Iris pigment epithelial cell (primary cell): Measurements from ENCODE around the gene ANXA5.
A peak's percentile ranks its signal among the peaks of the same experiment; 100 is the strongest.
"Not testable (repeated sequence)": the region's sequence is repeated elsewhere in the genome, so short reads cannot be mapped to it uniquely, and the experiment has no call there.

Source experiments
- DNase-seq: peaks from one replicate; pipeline ENCODE4 v3.0.0-alpha.2; 2011; ENCODE audit warnings: low read depth

The ANXA5 gene

DNA sequence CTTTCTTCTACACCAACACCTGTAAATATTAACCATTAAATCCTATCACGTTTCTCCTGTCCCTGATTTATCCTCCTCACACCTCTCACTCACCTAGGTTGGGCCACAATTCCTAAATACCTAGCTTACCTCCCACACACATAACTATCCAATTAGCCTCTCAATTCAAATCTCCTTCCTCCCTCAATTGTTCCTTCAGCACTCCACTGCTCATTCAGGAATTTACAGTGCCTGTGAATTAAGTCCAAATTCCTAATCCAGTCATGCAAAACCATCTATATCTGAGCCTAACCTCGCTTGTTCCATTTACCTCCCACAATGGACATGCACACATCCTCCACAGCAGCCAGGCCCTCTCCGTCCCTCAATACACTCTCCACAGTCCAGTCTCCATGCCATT is 17.5 kb downstream of the ANXA5 start:
- no peak for DNase-seq

DNA sequence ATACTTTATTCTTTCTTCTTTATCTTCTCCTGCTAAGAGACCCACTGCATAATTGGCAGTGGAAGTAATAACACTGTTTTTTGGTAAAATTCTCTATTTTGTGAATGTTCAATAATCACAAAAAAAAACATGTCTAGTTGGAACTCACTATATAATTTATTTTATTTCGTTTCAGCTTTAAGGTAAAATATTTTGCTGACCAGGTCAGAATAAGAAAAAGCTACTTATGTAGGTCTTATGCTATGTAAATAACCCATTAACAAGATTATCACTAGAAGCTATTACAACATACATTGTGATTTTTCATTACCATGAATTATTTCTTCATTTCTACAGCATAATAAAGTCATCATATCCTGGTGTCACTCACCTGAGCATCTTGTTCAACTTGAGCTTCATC is 19.3 kb downstream of the ANXA5 start:
- no peak for DNase-seq

DNA sequence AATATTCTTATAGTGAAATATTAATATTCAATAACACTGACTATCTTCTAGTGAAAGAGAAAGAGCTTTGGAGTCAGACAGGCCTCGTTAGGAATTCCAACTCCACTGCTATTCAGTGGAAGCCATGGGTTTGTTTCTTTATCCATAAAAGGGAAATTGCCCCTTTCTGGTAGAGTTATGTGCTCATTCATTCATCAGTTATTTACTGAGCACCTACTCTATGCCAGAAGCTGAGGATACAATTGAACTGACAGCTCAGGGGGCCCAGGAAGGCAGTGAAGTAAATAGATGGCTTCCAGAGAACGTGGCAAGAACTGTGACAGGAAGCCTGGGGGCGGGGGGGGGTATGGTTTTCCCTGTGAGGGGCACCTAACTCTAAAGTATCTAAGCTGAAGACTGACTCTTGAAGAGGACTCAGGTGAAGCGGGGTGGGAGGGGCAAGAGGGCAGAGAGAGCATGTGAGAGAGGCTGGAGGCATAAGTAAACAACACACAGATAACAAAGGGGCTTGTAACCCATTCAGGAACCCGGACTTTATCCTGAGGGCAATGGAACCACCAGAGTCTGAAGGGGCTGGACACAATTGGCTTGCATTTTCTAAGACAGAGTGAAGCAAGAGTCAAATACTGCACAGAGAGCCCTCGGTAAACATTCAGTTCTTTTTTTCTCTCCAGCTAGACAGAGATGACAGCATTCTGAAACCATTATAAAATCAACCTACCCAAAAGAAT is 20.3 kb downstream of the ANXA5 start:
- DNase-seq = no peak

DNA sequence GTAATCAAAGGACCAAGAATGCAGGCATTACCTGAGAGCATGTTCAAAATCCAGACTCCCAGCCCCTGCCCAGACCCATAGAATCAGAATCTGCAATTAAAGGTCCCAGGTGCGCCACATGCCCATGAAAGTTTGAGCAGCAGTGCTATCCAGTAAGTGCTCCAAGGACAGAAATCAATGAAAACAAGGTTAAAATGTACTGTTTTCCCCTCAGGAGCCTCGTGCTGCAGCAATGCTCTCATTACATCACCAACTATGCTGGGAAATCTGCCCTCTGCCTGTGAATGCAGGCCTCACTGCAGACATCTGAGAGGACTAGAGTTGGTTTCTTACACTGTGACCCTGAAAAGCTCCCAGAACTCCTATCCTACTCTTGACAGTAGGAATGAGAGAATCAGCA is 21.1 kb downstream of the ANXA5 start:
- peak; percentile 87 for DNase-seq

DNA sequence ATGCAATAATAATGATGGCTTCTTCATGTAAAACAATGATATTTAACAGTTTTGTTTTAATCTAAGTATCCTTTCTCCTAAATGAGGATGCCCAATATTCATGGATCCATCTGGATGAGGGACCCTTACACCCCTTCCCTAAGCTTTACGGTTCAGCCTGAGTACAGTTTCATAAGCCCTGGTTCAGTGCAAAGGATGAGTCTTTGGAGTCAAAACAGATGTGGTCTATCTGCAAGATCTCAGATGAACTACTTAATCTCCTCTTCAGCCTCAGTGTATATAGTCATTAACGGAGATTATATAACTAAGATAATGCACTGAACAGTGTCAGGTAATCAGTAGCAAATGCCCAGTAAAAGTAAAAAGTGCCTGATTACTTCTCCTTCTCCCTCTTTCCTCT is 22.1 kb downstream of the ANXA5 start:
- DNase-seq = no peak

DNA sequence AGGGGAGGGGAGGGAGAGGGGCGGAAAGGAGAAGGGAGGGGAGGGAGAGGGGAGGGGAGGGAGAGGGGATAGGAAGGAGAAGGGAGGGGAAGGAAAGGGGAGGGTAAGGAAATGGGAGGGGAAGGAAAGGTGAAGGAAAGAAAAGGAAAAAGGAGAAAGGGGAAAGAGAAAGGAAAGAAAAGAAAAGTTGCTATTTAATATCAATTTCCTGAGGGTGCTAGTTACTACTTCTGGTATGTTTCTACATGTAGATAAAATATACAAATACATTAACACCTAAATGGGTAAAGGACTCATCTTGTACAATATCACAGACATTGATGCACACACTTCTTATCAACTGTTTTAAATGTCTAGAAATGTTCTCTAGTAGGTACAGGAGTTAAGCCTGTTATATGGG is 22.6 kb downstream of the ANXA5 start:
- DNase-seq = no peak

DNA sequence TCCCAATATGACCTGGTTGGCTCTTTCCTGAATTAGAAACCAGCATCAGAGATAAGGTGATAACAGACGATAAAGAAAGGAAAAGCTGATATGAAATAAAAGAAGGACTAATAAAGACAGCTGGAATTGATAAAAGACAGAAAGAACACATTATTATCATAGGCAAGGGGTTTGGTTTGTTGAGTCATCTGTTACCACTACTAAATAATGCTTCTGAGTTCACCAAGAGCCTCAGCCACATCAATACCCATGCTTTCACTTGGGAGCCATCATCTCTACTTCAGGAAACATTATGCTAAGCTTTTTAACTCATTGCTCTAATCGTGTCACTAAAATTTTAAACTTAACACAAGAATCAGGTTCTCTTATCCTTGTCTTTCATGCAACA is 27.6 kb downstream of the ANXA5 start:
- peak; percentile 55 for DNase-seq

DNA sequence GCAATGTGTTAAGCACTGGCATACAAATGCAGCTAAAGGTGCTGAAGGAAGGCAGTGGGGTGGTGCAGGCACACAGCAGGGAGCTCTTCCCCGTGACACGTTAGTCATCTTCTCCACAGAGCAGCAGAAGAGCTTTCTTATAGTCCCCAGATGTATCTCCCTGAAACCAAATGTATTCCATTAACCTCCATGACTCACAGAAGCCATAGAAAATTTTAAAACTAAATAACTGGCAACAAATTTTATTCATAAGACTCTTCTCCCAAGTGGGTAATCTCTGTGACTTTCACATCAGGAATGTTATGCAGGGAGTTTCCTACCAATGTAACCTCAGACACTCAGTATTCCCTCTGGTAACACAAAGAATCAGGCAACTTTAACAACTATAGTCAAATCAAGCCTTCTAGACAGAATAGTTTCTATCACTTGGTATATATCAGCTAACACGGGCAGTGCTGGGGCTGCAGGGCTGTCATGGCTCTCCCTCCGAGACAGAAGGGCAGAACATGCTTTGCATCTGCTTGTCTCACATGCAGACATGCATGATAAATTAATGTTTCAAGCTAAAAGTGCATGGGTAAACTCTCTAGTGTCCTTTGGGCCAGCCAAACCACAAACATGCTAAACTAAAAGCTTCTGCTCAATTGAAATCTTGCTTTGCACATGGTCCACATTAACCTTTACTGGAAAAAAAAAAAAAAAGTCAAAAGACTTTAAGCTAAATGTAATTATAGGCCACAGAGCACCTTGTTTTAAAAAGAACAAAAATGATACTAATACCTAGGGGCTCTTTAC is 28.2 kb downstream of the ANXA5 start:
- DNase-seq = peak; percentile 93

DNA sequence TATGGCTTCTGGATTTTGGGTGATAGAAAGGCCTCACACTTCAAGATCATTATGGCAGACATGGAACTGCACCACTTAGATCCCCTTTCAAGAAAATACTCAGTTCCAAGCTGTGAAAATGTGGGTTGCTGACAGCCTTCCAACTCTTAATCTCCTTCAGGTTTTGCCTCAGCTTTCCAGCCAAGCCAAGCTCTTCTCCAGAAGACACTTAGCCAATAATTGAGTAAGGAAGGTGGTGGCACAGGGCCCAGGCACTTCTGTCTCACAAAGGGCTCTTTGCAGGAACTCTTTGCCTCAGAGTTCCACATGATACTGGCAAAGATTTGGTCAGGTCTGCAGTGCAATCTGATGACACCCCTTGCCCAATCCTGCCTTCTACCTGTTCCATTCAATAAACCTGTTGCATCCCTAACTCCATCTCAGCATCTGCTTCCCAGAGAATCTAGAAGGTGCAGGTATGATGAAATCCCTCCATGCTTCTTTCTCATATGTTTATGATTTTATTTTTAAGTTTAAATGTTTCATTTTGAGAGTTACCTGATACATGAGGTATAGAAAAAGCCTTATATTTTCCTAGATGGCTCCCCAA is 30.6 kb downstream of the ANXA5 start:
- DNase-seq = no peak

DNA sequence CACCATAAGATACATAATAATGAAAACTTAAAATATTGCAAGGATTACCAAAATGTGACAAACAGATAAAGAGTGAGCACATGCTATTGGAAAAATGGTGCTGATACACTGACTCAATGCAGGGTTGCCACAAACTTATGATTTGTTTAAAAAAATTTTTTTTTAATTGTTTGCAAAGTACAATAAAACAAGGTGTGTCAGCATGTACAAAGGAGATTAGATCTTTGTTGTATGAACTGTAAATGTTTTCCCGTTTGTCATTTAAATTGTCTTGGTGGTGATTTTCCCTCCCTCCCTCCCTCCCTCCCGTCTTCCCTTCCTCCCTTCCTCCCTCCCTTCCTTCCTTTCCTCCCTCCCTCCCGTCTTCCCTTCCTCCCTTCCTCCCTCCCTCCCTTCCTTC is 31.4 kb downstream of the ANXA5 start:
- no peak for DNase-seq

DNA sequence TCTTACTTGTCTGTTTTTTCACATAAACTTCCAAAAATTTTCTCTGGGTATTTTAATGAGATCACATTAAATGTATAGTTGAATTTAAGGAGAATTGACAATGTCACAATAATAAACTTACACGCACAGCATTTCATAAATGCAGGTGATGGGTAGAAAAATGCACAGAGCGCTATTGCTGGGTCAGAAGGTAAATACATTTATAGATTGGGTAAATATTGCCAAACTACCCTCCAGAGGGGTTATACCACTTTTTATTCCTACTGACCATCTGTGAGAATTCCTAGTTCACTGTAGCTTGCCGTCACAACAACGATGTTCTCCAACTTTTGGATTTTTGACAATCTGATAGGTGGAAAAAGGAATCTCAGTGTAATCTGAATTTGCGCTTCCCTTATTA is 34.6 kb downstream of the ANXA5 start:
- no peak for DNase-seq

DNA sequence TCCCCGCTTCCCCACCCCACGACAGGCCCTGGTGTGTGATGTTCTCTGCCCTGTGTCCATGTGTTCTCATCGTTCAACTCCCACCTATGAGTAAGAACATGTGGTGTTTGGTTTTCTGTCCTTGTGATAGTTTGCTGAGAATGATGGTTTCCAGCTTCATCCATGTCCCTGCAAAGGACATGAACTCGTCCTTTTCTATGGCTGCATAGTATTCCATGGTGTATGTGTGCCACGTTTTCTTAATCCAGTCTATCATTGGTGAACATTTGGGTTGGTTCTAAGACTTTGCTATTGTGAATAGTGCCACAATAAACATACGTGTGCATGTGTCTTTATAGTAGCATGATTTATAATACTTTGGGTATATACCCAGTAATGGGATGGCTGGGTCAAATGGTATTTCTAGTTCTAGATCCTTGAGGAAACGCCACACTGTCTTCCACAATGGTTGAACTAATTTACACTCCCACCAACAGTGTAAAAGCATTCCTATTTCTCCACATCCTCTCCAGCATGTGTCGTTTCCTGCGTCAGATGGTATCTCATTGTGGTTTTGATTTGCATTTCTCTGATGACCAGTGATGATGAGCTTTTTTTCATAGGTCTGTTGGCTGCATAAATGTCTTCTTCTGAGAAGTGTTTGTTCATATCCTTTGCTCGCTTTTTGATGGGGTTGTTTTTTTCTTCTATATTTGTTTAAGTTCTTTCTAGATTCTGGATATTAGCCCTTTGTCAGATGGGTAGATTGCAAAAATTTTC is 36.4 kb downstream of the ANXA5 start:
- DNase-seq = not testable (repeated sequence)

DNA sequence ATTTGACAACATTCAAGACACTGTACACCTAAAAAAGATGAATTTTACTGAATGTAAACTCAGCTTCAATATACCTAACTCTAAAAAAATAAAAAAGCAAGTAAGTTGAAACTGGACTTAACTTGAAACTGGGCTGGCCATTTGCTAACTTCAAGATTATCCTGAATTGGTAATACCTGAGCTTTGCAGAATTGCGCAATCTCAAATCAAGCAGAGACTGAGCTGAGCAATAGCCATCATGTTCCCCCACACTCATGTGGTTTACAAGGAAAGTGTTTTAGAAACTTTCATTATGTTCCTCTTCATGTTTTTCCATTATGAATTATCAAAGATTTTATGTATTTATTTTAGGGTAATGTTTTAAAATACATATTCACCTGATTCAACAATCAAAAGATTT is 38.7 kb downstream of the ANXA5 start:
- DNase-seq = no peak

DNA sequence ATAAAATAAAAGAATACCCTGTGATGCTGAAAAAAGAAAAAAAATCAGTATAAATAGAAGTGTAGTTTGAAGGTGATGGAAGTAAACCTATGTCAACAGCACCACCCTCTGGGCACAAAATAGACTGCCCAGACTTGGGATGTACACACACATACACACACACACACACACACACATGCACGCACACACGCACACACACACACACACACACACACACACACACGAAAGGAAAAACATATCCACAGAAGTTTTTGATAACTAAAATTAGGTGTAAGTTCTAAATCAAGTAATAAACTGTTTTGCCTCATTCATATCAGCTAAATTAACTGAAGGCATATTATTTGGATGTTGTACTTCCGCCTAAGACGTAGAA is 40.5 kb downstream of the ANXA5 start:
- DNase-seq = peak; percentile 84

DNA sequence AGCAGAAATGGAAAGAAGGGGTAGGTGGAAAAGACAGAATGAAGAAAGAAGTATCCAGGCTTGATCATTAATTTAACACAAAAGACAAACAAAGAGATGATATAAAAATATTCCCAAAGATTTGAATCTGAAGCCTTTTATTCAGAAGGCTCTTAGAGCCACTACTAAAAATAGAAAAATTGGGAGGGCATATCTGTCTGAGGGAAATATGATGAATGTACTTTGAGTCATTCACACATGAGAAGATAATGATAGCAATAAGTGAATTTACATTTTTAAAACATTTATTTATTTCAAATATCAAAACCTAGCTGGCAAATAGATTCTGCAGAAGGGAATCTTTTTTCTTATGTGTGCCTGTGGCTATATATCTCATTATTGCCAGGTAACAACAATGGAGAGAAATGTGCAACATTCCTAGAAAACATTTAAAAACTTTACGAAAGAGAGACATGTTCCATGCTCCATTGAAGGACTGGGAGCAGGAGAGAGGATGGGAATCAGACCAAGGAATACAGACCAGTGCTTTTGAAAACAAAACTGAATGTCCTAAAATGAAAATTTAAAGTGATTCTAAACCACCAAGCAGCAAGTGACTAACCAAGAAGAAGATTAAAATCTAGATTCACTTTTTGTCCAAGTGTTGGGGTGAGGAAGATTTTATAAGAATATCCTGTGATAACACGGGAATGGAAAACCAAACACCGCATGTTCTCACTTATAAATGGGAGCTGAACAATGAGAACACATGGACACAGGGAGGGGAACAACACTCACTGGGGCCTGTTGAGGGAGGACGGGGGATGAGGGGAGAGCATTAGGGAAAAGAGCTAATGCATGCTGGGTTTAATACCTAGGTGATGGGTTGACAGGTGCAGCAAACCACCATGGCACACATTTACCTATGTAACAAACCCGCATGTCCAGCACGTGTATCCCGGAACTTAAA is 41.2 kb downstream of the ANXA5 start:
- DNase-seq = no peak

DNA sequence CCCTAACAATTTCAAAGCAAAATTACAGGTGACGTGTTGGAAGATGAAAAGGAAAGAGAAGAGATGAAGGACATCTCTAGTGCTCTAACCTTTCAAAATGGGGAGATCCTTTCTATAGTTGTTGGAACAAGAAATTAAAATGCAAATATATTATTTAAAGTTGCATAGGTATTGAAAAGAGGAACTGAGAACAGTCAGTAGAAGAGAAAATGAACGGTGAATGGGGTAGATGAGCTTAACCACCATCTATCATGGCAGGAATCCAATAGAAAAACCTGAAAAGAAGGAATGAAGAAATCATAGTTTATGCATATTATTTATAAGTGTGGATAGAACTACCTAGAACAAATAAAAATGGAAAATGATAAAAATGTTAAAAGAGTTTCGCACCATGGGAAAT is 42.0 kb downstream of the ANXA5 start:
- DNase-seq = no peak

DNA sequence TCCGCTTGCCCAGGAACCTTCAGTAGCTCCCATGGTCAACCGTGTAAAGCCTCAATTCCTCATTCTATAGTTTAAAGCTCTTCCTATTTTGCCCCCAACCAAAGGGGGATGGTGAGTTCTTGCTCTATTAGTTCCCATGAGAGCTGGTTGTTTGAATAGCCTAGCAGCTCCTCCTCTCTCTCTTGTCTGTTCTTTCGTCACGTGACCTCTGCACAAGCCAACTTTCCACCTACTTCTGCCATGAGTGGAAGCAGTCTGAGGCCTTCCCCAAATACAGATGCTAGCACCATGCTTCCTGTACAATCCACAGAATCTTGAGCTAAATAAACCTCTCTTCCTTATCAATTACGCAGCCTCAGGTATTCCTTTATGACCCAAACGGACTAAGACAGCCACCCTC is 42.8 kb downstream of the ANXA5 start:
- no peak for DNase-seq

DNA sequence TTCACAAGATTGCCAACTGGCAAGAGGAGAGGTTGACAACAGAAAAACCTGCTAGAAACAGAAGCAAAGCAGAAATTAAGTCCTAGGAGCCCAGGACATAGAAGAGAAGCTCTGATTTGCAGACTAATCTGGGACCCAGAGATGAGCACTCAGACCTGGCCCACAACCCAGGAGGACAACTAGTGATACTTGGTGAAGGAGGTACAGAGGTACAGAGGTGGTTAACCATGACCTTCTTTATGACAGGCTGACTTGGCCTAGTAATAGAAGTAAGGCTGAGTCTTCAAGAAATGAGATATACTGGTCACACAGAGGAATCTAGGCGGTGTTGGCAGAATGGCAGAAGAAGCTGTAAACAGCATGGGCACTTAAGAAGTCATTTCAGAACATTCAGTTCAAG is 43.6 kb downstream of the ANXA5 start:
- no peak for DNase-seq

DNA sequence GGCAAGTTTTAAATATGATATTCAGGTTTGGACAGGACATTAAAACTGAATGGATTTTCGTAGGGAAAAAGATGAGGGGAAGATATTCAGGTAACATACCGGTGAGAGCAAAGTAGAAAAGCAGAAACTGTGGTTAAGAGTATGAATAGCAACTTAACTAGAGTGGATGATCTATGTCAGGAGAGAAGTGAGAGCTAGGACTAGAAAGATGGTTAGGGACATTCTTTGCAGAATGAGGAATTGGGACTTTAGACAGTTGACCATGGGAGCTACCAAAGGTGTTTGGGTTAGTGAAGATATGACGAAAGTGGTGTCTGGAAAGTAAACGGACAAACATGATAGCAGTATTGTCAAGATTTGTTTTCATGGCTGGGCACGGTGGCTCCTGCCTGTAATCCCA is 45.2 kb downstream of the ANXA5 start:
- no peak for DNase-seq

DNA sequence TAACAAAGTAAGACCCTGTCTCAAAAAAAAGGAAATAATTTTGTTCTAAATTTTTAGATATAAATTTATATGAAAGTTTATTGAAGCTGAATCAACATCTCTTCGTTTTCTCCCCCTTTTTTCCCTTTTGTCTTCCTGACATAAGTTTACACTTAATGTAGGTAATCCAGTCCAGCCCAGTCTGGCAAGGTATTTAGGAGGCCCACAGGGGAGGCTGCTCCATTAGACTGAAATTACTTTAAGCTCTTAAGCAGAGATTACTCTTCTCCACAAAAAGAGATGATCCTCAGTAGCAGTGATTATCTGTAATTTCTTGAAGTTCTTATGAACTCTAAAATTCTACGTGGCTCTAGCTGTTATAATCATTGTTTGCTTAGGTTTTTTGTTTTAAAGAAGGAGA is 46.0 kb downstream of the ANXA5 start:
- no peak for DNase-seq

DNA sequence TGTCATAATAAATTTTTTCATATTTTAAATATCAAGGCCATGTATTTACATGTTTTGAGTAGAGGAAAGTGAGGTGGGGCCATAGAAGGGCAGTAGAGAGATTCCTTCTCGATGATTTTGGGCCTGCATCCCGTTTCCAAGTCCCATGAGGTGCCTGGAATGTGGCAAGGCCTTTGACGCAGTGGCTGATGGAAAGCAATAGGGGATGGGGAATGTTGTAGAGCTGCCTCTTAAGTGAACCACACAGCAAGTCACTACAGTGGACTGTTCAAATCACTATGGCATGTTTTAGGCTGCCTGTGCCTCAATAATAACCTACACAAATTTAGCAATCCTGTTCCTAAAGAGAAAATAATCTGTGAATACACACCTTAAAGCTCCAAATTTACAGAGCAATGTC is 48.3 kb downstream of the ANXA5 start:
- no peak for DNase-seq
